Parathyroid adenoma (tissue), 2 donors: ENCODE results near the gene TBC1D5.
"Not testable (repeated sequence)": the region's sequence is repeated elsewhere in the genome, so short reads cannot be mapped to it uniquely, and the experiment has no call there.

Experiments
- H2AFZ ChIP-seq: fragments of 300-600 bp; sonication (generic); one replicate; pipeline ENCODE4 v1.7.0; 2017; ENCODE audit warnings: antibody characterized with exemption, mild to moderate bottlenecking
- H3K27ac ChIP-seq: fragments of 300-600 bp; sonication (generic); one replicate; pipeline ENCODE4 v1.7.0; 2017
- H3K27me3 ChIP-seq: fragments of 300-600 bp; sonication (generic); one replicate; pipeline ENCODE4 v1.7.0; 2017; ENCODE audit warnings: low read length; ENCODE audit not compliant: control insufficient read depth, insufficient read depth
- H3K36me3 ChIP-seq: fragments of 300-600 bp; sonication (generic); one replicate; pipeline ENCODE4 v1.7.0; 2017; ENCODE audit warnings: low read length; ENCODE audit not compliant: control insufficient read depth, insufficient read depth
- H3K4me1 ChIP-seq: fragments of 300-600 bp; sonication (generic); one replicate; pipeline ENCODE4 v1.7.0; 2017; ENCODE audit warnings: control low read depth
- H3K4me2 ChIP-seq: fragments of 300-600 bp; sonication (generic); one replicate; pipeline ENCODE4 v1.7.0; 2017; ENCODE audit warnings: low read length
- H3K4me3 ChIP-seq: fragments of 300-600 bp; sonication (generic); one replicate; pipeline ENCODE4 v1.7.0; 2017; ENCODE audit warnings: low read depth, low read length
- H3K79me2 ChIP-seq: fragments of 300-600 bp; sonication (generic); one replicate; pipeline ENCODE4 v1.7.0; 2017; ENCODE audit warnings: control low read depth
- H3K9ac ChIP-seq: fragments of 300-600 bp; sonication (generic); one replicate; pipeline ENCODE4 v1.7.0; 2017; ENCODE audit warnings: mild to moderate bottlenecking
- H3K9me3 ChIP-seq: fragments of 300-600 bp; sonication (generic); one replicate; pipeline ENCODE4 v1.7.0; 2017; ENCODE audit warnings: low read length; ENCODE audit not compliant: control insufficient read depth
- TF ChIP-seq, protein P1 (sequence below): fragments of 300-600 bp; sonication (generic); IDR thresholded peaks from one replicate; pipeline ENCODE4 v1.7.0; 2017; ENCODE audit warnings: antibody characterized with exemption, mild to moderate bottlenecking
- donor health status: primary hyperparathyroidism.

Gene TBC1D5

DNA sequence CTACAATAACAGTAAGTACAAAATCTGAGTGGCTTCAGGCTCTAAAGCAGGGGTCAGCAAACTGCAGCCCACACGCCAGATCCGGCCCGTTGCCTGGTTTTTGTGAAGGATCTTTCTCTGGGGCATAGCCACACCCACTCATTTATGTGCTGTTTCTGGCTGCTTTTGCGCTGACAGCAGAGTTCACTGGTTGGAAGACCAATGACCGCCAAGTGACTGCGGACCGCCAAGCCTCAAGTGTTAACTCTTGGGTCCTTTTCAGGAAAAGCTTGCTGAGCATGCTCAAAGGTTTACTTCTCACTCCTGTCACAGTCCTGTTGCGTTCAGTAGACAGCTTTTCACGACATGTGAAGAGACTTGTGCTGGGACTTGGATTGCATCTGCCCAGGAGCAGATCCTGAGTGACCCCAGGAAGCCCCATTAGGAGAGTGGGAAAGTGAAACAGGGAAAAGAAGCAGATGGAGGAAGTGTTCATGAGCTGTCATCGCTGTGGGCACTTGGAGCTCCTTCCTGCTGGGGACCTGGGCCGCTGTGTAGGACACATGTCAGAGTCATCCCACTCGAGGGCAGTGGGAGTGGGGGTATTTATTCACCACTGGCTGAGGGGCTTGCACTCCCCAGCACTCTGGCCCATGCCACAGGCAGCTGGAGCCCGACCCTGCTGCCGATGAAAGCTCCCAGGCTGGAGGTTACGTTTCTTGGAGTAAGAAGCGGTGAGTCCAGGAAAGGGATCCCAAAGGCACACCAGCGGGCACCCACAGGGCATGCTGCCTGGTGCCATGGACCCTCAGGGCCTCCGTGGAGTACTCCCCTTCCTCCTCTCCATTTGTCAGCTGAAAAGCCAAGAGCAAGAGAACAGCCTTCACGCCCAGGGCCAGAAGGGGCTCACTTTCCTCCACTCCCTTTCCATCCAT is 608.5 kb downstream of the TBC1D5 start:
- TF ChIP-seq, protein P1, sequence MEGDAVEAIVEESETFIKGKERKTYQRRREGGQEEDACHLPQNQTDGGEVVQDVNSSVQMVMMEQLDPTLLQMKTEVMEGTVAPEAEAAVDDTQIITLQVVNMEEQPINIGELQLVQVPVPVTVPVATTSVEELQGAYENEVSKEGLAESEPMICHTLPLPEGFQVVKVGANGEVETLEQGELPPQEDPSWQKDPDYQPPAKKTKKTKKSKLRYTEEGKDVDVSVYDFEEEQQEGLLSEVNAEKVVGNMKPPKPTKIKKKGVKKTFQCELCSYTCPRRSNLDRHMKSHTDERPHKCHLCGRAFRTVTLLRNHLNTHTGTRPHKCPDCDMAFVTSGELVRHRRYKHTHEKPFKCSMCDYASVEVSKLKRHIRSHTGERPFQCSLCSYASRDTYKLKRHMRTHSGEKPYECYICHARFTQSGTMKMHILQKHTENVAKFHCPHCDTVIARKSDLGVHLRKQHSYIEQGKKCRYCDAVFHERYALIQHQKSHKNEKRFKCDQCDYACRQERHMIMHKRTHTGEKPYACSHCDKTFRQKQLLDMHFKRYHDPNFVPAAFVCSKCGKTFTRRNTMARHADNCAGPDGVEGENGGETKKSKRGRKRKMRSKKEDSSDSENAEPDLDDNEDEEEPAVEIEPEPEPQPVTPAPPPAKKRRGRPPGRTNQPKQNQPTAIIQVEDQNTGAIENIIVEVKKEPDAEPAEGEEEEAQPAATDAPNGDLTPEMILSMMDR = no peak
- Histone ChIP-seq H3K9ac (no peak overlapping the region), H3K27ac (no peak overlapping the region), H3K4me3 (no peak overlapping the region), H2AFZ (no peak overlapping the region), H3K36me3 (no peaks in the 10 kb centered on the region), H3K27me3 (no peaks in the 10 kb centered on the region), H3K79me2 (no peaks in the 10 kb centered on the region), H3K9me3 (no peaks in the 10 kb centered on the region), H3K4me2 (no peak overlapping the region), H3K4me1 (no peaks in the 10 kb centered on the region)

DNA sequence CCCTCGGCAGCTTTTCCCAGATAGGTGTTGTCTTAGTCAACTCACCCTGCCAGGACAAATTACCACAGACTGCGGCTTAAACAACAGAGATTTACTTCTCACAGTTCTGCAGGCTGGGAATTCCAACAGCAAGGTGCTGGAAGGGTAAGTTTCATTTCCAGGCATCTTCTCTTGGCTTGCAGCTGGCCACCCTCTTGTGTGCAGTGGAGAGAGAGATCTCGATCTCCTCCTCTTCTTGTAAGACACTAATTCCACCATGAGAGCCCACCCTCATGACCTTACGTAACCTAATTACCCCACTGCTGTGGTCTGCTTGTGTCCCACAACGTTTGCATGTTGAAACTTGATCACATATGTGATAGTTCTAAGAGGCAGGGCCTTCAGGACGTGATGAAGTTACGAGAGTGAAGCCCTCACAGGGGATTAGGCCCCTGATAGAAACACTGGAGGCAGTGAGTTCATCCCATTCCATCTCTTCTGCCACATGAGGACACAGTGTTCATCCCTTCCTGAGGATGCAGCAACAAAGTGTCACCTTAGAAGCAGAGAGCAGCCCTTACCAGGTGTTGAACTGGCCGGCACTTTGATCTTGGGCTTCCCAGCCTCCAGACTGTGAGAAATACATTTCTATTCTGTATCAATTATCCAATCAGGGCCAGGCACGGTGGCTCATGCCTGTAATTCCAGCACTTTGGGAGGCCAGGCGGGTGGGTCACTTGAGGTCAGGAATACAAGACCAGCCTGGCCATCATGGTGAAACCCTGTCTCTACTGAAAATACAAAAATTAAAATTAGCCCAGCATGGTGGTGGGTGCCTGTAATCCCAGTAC is 609.9 kb downstream of the TBC1D5 start:
- no peaks in the 10 kb centered on the region for H3K36me3 ChIP-seq
- no peak overlapping the region for H3K4me3 ChIP-seq
- TF ChIP-seq, protein P1 = no peak
- H3K27ac ChIP-seq = no peak overlapping the region
- H3K4me2 ChIP-seq = no peak overlapping the region
- no peaks in the 10 kb centered on the region for H3K9me3 ChIP-seq
- H3K4me1 ChIP-seq = no peaks in the 10 kb centered on the region
- H3K9ac ChIP-seq = no peak overlapping the region
- no peak overlapping the region for H2AFZ ChIP-seq
- H3K27me3 ChIP-seq = no peaks in the 10 kb centered on the region
- H3K79me2 ChIP-seq = no peaks in the 10 kb centered on the region

DNA sequence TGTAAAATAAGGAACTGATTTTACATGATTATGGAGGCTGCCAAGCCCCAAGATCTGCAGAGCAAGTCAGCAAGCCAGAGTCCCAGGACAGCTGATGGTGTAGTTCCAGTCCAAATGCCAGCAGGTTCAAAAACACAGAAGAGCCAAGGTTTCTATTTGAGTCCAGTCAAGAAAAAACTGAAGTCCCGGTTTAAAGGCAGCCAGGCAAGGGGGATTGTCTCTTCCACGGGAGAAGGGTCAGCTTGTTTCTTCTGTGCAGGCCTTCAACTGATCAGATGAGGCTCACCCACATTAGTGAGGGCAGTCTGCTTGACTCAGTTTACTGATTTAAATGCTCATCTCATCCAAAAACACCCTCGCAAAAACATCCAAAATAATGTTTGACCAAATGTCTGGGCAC is 611.5 kb downstream of the TBC1D5 start:
- Histone ChIP-seq H3K27me3 (no peaks in the 10 kb centered on the region), H3K4me3 (no peak overlapping the region), H3K4me2 (no peak overlapping the region), H3K36me3 (no peaks in the 10 kb centered on the region), H3K4me1 (no peaks in the 10 kb centered on the region), H3K79me2 (no peaks in the 10 kb centered on the region), H3K9ac (no peak overlapping the region), H3K9me3 (no peaks in the 10 kb centered on the region), H3K27ac (no peak overlapping the region), H2AFZ (no peak overlapping the region)
- TF ChIP-seq, protein P1 = no peak

DNA sequence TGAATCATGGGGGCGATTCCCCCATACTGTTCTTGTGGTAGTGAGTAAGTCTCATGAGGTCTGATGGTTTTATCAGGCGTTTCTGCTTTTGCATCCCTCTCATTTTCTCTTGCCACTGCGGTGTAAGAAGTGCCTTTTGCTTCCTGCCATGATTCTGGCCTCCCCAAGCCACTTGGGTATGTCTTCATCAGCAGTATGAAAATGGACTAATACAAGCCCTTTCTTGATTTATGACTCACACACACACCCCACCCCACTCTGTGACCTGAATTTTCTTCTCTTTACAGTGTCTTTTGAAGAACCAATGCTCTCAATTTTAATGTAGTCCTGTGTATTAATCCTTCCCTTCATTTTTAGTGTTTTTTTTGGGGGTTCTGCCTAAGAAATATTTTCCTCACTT is 612.9 kb downstream of the TBC1D5 start:
- no peak overlapping the region for H3K4me3 ChIP-seq
- H3K27me3 ChIP-seq = no peaks in the 10 kb centered on the region
- no peak overlapping the region for H3K9ac ChIP-seq
- H3K4me2 ChIP-seq = no peak overlapping the region
- no peak overlapping the region for H3K27ac ChIP-seq
- H3K79me2 ChIP-seq = no peaks in the 10 kb centered on the region
- H3K36me3 ChIP-seq = no peaks in the 10 kb centered on the region
- TF ChIP-seq, protein P1 = no peak
- no peaks in the 10 kb centered on the region for H3K4me1 ChIP-seq
- no peaks in the 10 kb centered on the region for H3K9me3 ChIP-seq
- no peak overlapping the region for H2AFZ ChIP-seq

DNA sequence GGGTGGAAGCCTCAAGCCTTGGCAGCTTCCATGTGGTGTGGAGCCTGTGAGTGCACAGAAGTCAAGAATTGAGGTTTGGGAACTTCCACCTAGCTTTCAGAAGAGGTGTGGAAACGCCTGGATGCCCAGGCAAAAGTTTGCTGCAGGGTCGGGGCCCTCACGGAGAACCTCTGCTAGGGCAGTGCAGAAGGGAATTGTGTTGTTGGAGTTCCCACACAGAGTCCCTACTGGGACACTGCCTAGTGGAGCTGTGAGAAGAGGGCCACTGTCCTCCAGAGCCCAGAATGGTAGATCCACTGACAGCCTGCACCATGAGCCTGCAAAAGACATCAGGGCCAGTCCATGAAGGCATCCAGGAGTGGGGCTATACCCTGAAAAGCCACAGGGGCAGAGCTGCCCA is 613.8 kb downstream of the TBC1D5 start:
- H3K79me2 ChIP-seq, H3K4me2 ChIP-seq, H3K27me3 ChIP-seq, H2AFZ ChIP-seq, H3K9me3 ChIP-seq, H3K4me1 ChIP-seq, H3K36me3 ChIP-seq, H3K27ac ChIP-seq, H3K4me3 ChIP-seq, H3K9ac ChIP-seq: not testable (repeated sequence)
